DMS 273 (cell line): ENCODE data around the gene PBX1.
A peak's percentile ranks its signal among the peaks of the same experiment; 100 is the strongest.

Experiments used
- DNase-seq: peaks from one replicate; lab custom pipeline; 2025; ENCODE audit not compliant: unreplicated experiment; lab: John Stamatoyannopoulos, UW

The PBX1 gene

DNA sequence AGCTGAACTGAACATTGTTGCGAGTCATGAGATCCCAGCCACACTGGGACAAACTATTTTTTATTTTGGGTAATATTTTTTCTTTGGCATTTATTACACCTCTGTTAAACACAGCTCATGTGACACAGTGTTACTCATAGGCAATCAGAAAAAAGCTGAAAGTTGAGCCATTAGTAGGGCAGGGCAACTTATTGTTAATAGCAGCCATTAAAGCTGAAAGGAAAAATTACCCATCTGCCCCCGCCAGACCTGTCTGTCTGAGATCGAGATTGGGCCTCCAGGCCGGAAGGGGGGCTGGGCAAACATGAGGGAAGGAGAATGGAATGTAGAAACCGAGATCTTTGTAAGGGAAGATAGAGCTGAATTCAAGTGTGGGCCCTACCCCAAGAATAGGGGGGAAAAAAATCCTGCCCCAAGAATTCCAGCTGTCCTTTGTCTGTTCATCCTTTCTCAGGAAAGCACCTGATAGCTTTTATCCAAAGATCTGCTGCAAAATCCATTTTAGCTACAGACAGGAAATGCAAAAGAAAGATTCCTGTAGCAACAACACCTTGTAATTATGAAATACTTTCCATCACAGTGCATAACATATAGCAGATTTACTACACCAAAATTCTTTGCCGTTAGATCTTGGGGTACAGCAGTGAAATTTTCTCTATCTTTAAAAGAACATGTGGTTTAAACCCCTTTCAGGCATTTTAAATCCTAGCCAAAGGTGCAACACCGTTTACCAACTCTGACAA, 212.8 kb downstream of the PBX1 start:
- DNase-seq, result peak; percentile 75

DNA sequence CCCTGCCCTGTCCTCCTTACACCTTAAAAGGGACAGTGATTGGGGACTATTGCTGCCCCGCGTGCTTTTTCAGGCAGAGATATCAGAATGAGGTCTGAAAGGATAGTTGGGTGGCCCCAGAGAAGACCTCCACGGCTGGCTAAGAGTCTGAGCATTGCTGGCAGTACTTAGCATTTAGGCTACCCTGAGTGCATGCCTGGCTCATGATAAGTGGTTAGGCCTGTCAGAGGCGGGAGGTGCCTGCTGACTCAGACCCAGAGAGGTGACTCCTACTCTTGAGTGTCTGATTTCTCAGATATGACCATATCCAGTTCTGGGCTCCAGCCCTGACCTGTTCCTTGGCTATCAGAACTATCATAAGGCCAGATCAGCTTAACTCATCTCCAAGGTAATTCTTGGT, 213.7 kb downstream of the PBX1 start:
- DNase-seq, result peak; percentile 60

DNA sequence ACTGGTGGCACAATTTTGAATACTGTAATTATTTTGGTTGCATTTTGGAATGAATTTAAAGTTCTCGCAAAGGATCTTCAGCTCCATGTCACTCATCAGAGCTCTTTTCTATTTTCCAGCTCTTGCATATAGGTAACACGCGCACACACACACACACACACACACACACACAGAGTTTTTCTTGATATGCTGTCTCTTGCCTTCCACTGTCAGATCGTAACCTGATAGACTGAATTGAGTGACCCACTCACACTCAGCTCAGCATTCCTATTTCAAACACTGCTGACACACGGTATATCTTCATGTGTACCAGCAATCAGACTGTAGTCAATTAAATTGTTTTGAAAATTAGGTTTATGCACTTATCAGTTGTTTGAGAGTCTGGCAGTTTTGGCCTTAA, 214.1 kb downstream of the PBX1 start:
- DNase-seq, result no peak

DNA sequence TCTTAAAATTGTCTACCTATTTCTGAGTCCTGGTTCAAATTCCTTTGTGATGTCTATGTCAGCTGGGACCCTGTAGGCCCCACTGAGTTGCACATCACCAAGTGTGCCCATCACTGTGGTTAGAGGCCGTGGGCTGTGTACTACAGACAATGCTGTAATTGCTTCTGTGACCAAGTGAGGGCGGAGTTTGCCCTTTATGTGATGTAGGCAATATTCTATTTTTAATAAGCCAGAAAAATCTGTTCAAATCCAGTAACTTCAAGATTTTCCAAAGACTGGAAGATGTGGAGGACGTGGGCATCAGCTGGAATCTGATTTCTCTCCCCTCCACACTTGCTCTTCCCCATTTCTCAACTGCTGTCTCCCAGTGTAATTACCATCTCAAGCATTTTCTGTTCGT, 215.4 kb downstream of the PBX1 start:
- DNase-seq, result peak; percentile 55

DNA sequence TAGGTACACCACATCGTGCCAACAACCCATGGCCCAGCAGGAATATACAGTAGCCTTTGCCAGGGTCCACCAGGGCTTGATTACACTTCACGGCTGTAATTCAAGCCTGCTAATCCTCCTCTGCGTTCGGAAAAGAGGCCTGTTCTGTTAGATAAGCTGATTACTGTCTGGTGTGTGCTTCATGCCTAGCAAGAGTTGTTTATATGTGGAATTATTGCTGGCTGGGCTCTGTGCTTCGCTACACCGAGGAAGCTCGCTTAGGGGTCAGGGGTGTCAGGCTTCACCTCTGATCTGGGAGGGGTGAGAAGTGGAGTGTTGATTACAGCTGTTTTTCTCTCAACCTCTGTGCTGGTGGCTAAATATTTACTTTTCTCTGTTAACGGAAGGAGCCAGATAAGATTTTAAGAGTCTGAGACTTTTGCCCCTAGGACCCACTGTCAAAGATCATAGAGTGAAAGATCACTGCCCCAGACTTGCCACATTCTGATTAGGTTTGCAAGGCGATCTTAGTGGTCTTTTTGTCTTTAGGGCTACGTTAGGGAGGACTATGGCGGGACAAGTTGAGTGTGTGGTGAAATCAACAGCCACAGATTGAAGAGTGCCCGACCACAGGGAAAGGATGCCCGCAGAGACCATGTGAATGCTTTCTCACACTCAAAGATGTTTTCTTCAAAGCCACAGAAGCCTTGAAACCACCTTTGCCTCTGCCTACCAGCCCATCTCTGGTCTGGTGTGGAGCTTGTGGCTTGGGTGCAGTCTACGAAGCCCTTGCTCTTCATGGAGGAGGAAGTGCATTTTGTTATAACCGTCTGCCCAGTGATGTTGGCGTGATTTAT, 216.1 kb downstream of the PBX1 start:
- DNase-seq, result peak; percentile 63

DNA sequence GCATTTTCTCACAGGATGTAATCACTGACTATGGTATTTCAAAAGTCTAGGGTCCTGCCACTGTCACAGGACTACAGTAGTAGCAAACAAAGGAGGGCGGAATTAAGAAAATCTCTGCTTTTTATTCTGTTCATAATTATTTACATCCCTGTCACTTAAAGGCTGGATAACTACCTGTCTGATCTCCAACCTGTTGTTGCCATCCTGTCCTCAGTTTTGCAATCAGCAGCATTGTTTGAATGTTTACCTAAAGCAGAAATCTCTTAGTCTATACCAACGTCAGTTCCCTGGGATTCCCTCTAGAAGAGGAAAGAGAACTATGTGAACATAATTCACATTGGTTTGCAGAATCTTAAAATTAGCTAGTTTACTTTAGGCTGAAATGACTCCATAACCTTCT, 218.5 kb downstream of the PBX1 start:
- DNase-seq, result no peak

DNA sequence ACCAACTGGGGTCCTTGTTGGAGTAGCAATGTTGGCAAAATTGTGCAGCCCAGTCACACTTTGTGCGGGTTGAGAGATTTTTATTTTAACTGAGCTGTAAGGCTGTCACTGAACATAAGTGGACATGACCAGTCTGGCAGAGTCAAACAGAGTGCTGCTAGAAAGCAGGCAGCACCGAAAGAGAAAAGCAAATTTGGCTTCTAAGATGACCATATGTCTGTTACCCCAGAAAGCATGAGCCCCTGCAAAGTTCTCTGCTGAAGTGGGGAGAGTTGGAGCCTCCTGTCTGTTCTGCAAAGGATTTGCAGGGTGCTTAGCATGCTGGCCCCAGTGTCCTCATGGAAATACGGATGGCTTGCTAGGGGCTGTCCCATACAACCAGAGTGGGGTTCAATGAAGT, 220.4 kb downstream of the PBX1 start:
- DNase-seq, result peak; percentile 16

DNA sequence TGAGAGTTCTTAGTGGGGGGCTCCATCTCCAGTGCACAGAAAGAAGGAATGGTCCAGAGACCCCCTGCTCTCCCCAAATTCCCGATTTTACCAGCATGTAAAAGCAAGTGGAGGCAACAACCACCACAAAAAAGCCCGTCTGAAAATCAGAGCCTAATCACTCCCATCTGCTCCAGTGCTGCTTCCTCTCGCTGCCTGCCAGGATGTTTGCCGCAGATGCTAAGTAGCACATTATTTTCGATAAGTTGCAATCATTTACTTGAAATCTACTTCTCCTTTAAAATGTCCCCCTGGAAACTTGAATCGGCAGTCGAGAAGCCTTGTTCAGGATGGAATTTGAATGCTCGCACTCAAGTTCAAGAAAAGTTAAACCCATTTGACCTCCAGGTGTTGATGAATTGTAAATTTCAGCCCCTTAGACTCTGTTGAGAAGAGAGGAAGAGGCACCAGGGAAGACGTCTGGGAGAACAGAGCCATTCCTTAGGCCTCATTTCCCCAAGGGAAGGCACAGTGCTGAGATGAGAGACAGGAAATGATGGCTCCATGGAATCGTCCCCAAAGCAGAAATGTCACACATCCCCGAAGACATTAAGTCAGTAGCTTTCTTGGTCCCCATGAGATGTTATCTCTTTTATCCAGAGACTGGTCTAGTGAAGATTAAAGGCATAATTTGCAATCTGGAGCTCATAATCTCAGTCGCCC, 221.3 kb downstream of the PBX1 start:
- peak; percentile 47 for DNase-seq

DNA sequence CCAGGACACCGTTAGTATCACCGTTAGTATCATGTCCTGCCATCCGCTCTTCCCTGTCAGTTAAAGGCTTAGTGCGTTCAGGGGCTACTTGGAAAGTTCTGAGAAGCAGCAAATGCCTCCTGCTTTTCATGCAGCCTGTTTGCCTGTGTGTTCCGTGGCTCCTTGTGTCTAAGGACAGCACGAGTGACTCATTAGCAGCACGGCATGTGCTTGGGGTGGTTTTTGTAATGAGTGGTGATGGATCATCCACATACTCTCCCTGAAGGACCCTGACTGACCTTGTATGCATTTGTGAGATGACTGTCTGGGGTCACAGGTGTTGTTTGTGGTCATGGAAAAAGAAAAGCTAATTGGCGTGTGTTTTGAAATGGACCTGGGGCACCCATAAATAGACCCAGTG, 221.9 kb downstream of the PBX1 start:
- peak; percentile 27 for DNase-seq

DNA sequence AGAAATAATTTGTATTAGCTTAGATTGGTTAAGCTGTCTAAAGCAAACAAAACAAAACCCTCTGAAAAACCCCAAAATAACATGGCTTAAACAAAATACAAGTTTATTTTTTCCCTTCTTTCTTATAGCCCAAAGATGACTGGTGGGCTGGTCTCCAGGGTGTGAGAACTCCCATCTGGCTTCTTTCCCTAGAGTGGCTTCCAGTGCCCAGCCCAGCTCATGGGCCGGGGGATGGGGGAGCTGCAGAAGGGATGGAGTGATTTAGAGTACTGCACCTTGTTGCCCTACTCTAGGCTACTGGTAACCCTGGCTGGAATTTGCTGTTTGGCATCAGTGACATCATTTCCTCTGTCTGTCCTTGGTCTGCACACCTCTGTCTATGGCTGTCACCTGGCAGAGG, 223.0 kb downstream of the PBX1 start:
- DNase-seq, result peak; percentile 69

DNA sequence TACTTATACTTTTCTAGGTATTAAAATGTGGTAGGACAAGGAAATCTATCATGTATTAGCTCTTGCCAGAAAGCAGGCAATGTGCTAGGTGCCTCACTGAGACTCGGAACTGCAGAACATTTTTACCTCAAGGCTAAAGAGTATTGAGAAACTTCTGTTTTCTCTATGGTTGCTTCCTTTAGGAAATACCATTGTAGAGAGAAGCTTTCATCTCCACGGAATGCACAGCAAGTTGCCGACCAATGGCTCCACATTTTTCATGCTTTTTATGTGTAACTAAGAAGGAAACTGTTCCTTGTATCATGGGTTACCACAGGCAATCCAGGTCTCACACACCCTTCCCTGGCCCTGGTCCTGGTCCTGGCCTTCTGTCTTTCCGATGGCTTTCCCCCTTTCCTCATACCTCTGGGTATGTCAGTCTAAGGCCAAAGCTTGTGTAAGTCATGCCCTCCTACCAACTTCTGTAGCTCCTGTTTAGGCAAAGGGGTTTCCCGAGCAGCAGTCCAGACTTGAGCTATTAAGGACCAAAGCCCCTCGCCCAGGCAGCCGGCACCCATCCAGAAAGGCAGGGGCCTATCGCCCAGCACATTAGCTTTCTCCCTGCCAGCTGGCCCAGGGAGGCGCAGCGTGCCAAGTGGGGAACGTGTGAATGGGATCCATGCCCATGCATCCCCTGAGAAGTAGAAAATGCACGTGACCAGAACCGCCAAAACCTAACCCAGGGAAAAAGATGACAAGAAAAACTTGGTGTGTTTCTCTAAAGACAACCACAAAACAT, 225.0 kb downstream of the PBX1 start:
- peak; percentile 35 for DNase-seq

DNA sequence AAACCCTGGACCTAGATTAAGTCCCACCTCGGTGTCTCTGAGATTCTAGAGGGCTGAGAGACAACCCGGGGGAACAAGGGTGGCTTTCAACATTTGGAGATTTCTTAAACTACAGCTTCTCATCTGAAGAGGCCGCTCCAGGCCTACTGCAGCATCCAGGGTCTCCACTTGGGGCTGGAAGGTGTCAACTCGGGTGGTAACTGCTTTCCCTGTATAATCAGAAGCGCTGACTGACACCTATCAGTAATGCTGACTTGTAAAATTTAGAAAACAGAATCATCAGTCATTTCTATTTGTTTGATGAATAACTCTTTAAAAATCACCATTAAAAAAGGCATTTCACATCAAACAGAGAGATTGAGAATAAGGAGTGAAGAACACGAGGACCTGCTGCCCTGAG, 226.0 kb downstream of the PBX1 start:
- no peak for DNase-seq

DNA sequence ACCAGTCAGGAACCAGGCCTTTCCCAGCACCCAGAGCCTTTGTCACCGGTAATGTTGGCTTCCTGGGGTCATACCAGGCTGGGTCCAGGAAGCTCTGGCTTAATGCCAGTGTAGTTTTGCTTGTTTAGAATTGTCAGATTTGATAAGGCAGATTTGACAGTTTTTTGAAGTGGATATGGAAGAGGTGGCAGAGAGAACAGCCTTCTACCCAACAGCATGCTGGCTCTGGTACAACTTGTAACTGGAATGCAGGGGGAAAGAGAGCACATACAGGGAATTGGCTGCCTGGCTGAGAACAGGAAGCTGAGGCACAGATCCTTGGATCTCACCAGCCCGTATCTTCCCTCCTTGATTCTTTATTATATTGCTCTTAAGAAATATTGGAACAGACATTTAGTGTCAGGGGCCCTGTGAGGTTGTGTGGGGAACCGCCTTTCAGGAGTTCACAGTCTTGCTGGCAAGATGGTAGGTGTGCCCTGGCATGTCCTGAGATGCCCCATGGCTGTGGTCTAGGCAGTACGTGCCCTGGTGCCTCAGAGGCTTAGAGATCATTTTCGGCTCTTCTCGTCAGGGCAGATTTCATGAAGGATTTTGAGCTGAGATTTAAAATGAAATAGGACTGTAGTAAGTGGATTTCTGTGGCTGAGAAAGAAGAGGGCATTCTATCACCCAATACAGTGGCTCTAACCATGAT, 227.0 kb downstream of the PBX1 start:
- peak; percentile 26 for DNase-seq

DNA sequence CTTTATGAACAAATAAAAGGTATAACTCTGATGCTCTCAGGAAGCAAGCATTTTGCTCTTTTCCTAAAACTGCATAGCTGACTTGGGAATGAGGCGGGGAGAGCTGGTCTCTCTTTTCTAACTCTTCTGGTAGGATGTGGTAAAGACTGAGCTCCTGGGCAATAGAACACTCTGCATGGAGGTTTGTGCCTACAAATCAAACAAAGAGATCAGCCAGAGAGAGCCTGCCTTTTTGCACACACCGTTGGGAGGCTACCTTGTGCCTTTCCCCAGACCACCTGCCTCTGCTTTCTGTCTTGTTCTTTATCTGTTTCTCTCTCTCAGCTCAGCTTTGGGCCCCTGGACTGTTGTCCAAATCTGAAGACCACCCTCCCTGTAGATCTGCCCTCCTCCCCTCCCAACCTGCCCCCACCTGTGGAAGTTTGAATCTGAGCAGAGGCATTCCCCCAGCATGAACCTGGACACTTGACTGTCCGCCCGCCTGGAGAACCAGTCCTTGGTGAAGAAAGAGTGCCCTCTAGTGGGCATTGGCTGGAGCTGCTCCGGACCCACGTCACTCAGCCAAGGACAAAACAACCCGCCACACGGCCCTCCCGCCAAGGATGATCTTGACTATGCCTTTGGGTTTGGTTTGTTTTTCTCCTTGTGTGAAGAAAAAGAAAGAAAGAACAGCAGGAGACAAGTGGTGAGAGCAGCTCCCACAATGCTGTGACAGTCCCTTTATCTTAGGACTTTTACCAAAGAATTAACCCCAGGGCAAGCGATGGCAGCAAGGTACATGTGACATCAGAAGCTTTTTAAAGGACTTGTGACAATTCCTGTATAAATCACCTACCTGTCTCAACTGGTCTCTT, 228.2 kb downstream of the PBX1 start:
- peak; percentile 94 for DNase-seq

DNA sequence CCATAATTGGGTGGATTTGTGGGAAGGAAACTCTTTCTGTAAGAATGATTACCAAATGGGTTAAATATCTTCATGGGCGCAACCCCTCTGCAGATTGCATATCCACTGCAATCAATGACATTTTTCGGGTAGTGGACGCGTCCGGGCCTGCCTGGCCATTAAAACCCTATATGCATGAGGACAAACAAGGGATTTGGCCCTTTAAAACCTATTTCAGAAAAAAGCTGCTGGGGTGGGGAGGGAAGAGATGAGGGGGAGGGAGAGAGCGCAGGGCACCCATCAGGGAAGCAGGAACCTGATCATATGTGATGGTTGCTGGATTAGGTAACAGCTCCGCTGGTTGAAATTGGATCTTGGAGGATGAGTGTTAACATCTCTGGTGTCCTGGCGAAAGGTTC, 228.8 kb downstream of the PBX1 start:
- DNase-seq, result peak; percentile 31

DNA sequence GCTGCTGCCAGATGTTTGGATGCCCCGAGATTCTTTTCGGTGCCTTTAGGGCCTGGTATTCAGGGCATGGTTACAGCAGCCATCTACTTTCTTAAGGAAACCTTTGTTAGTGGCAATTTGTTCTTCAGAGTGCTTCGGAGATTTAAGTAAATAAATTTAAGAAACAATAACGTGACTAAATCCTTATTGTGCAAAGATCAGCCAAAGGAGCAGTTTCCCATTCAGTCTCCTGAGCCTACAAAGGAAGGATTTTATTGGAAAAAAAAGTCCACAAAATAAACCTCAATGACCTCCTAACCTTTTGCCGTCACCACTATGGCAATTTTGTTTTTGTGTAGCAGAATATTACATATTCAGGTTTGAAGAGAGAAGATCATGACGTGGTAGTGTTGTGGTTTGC, 231.1 kb downstream of the PBX1 start:
- no peak for DNase-seq

DNA sequence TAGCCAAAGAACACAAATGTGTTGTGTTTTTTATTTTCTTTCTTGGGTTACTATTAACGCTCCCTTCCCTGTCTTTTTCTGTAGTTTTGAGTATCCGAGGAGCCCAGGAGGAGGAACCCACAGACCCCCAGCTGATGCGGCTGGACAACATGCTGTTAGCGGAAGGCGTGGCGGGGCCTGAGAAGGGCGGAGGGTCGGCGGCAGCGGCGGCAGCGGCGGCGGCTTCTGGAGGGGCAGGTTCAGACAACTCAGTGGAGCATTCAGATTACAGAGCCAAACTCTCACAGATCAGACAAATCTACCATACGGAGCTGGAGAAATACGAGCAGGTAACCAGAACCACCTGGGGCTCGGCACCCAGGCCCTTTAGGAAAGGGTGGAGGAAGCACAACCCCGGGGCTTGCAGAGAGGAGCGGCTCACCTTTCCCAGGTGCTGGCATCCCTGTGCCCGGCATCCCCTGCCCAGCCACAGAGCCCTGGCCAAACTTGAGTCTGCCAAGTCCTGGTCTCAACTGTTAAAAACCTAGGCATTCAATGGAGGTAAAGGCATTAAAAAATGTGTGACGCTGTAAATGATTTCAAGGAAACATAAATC, 233.5 kb downstream of the PBX1 start:
- no peak for DNase-seq

DNA sequence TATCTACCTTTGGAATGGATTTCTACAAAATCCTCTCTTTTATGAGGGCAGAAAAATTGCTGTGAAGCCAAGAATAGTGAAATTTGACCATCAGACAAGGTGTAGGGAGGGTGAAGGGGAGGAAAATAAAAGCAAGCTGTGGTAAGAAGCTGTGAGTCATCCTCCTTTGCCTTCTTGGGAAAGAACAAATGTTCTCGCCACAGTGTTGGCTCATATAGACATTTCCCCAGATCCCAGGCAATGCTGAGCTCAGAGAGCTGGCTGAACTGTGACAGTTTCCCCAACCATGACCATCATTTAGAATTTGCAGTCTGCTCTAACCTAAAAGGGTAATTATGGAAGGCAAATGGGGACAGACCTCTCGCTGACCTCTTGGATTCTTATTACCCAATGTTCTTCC, 235.4 kb downstream of the PBX1 start:
- no peak for DNase-seq

DNA sequence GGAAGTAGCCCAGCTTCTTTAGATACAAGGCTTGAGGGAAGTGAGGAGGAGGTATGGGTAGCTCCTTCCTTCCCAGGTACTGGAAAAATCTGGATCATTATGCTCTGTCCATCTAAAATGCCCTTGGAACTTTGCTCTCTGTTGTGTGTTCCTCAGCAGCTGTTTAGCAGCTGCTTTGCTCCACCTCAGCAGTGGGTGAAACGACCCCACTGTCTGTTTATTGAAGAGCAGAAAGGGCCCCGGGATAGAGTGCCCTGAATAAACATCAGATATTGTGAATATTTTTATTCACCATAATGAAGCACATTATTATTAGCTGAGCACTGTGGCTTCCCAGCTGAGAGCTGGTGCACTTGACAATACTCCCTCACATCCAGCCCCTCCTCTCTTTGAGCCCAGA, 237.9 kb downstream of the PBX1 start:
- no peak for DNase-seq
